T-helper 1 cell treated with Interleukin-12 subunit alpha and Interleukin-12 subunit beta and Interleukin-4 antibody, amounts not matched to agents 30 ng/mL and 1 ng/mL, for 36 hours (primary cell): ENCODE results near the gene LSM12. TPM values are rescaled to one million over a fixed set of nuclear protein-coding genes. Genes with fewer than 3 reads are reported as not detected.
"Not testable (repeated sequence)": the region's sequence is repeated elsewhere in the genome, so short reads cannot be mapped to it uniquely, and the experiment has no call there.

Source experiments
- intact Hi-C: fragments of 100-400 bp; cut with micrococcal nuclease; formaldehyde crosslinking; loops from one replicate; pipeline ENCODE4 v1.15.1; 2024
- total RNA-seq: library from RNA; stranded (reverse); gene quantifications from 2 replicates; pipeline ENCODE4 v1.2.3, GENCODE V29; 2022

LSM12 gene
- total RNA-seq, 1 donor from 2014 or later: 66.4 TPM

- intact Hi-C loops: no loop called here
Measured at GRCh38 chr17:44076716-44077594, 10.5 kb upstream of the LSM12 start.

- intact Hi-C loops: no loop called here
Measured at GRCh38 chr17:44075598-44076293, 9.3 kb upstream of the LSM12 start.

GRCh38 chr17:44074911-44075285, 8.4 kb upstream of the LSM12 start:
- intact Hi-C loops: loop anchor here (5.0 kb wide), 1 partner anchor 903 kb away; the partner anchor contains the start of gene NBR1

- intact Hi-C loops: loop anchor here (5.0 kb wide), 1 partner anchor 902 kb away; the partner anchor contains the start of gene NBR1
Measured at GRCh38 chr17:44074231-44074910, 7.9 kb upstream of the LSM12 start.

GRCh38 chr17:44071772-44072171, 5.3 kb upstream of the LSM12 start:
- intact Hi-C loops: loop anchor here (2.0 to 5.0 kb wide), 3 partner anchors 65 to 899 kb away; partner anchors contain the start of gene NBR1

GRCh38 chr17:44071198-44071520, 4.7 kb upstream of the LSM12 start:
- intact Hi-C loops: loop anchor here (2.0 to 5.0 kb wide), 3 partner anchors 64 to 899 kb away; partner anchors contain the start of gene NBR1

- intact Hi-C loops: loop anchor here (1.0 to 5.0 kb wide), 6 partner anchors 53 to 898 kb away; partner anchors contain the start of genes HDAC5, HROB, NBR1 and TMUB2
Measured at GRCh38 chr17:44070455-44071197, 4.2 kb upstream of the LSM12 start, which contains the start of gene G6PC3. Gene G6PC3, plus strand, starts transcription at chr17:44070735. Its CDS starts 231 bp downstream, at chr17:44070966.

GRCh38 chr17:44069974-44070454, 3.5 kb upstream of the LSM12 start:
- intact Hi-C loops: loop anchor here (1.0 to 5.0 kb wide), 7 partner anchors 53 to 898 kb away; partner anchors contain the start of genes HDAC5, HROB, NBR1 and TMUB2

GRCh38 chr17:44067545-44067940, 1.1 kb upstream of the LSM12 start:
- intact Hi-C loops: loop anchor here (5.0 kb wide), 1 partner anchor 260 kb away; no protein-coding TSS in a partner anchor

- intact Hi-C loops: loop anchor here (1.0 to 5.0 kb wide), 5 partner anchors 50 to 262 kb away; partner anchors contain the start of genes HROB and TMUB2
Measured at GRCh38 chr17:44065668-44066203, 735 bp downstream of the LSM12 start.

GRCh38 chr17:44063704-44064639, 2.5 kb downstream of the LSM12 start:
- intact Hi-C loops: no loop called here

- intact Hi-C loops: no loop called here
Measured at GRCh38 chr17:44062871-44063270, 3.6 kb downstream of the LSM12 start.

- intact Hi-C loops: no loop called here
Measured at GRCh38 chr17:44061446-44061845, 5.0 kb downstream of the LSM12 start.

- intact Hi-C loops: no loop called here
Measured at GRCh38 chr17:44059101-44059892, 7.2 kb downstream of the LSM12 start.

- intact Hi-C loops: no loop called here
Measured at GRCh38 chr17:44053125-44053872, 13.2 kb downstream of the LSM12 start.

- intact Hi-C loops: no loop called here
Measured at GRCh38 chr17:44049294-44050060, 17.0 kb downstream of the LSM12 start.

GRCh38 chr17:44046893-44047292, 19.6 kb downstream of the LSM12 start:
- intact Hi-C loops: not testable (repeated sequence)
